ENCODE measurements around the gene POM121L12.

DNA sequence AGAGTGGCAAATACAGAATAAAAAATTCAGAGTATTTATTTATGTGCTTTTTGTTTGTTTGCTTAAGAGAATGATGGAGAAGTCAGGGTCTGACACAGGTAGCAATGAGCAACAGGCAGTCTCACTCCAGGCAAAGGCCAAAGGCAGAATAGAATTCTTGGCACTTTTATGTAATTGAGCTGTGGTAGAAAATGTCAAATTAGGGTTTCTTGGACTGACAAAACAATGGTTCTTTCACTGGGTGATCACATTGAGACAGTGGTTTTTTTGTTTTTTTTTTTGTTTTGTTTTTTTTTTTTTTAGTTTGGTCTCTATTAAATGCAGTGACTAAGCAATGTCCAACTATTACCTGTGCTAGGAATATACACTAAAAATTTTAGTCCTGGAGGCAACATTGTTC, 27.4 kb downstream of the POM121L12 start:
- TF ChIP-seq MAX (IDR thresholded peaks at IDR 0.05): no peak
- TF ChIP-seq CREB1 (IDR thresholded peaks at IDR 0.05; ENCODE audit: low read depth): no peak
- no peak for TF ChIP-seq EP300 (IDR thresholded peaks at IDR 0.05; ENCODE audit: borderline replicate concordance)
- no peak for TF ChIP-seq REST (IDR thresholded peaks at IDR 0.05; ENCODE audit: low read depth)
- TF ChIP-seq TAF1 (IDR thresholded peaks at IDR 0.05; ENCODE audit: low read depth): no peak
- TF ChIP-seq CEBPB (IDR thresholded peaks at IDR 0.05): no peak
- TF ChIP-seq RAD21 (IDR thresholded peaks at IDR 0.05; ENCODE audit: low read depth): no peak
- TF ChIP-seq ZBTB7A (IDR thresholded peaks at IDR 0.05; ENCODE audit: low read depth): no peak
- TF ChIP-seq, protein P1, sequence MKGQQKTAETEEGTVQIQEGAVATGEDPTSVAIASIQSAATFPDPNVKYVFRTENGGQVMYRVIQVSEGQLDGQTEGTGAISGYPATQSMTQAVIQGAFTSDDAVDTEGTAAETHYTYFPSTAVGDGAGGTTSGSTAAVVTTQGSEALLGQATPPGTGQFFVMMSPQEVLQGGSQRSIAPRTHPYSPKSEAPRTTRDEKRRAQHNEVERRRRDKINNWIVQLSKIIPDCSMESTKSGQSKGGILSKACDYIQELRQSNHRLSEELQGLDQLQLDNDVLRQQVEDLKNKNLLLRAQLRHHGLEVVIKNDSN (IDR thresholded peaks at IDR 0.05): no peak
- TF ChIP-seq YY1 (IDR thresholded peaks at IDR 0.05; ENCODE audit: low read depth): no peak
